Fibroblast of lung (primary cell): ENCODE results near the gene NT5C1A.

Experiments used
- CTCF ChIP-seq, 2 donors: IDR thresholded peaks in 1 of 2; conservative IDR thresholded peaks in 1 of 2; 1 replicate in 1 of 2; 2 replicates in 1 of 2; pipeline ENCODE4 v1.5.1; 2011 to 2012; ENCODE audit warnings: low read length in 2 of 2, control low read depth in 1 of 2, inconsistent platforms in 1 of 2, low read depth in 1 of 2, mild to moderate bottlenecking in 1 of 2
- EZH2 ChIP-seq: IDR thresholded peaks from 2 replicates; pipeline ENCODE4 v1.5.1; 2012; ENCODE audit warnings: low read length, control low read depth, mild to moderate bottlenecking; ENCODE audit errors: missing control alignments

DNA sequence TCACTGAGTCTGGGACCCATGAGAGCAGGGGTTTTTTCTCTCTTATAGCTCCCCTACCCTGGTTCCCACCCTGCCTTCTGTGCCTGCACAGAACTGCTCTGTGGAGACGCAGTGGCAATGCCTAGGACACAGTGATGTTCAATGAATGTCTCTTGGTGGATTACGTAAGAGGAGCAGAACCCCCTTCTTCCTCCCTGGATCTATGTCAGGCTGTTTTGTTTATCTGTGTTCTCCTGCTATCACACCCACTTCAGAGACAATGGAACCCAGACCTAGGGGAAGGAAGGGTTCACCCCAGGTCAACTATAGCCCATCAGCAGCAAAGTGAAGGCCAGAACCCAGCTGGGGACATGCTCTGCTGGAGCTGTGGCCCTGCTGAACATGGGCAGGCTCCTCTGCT is 17.3 kb upstream of the NT5C1A start:
- TF ChIP-seq CTCF (conservative IDR thresholded peaks at IDR 0.05 in 1 of 2, IDR thresholded peaks at IDR 0.05 in 1 of 2; ENCODE audit: low read depth in 1 of 2, low read length in 2 of 2) (no peak), EZH2 (no peak)
